Tibial nerve (tissue), 4 donors: Measurements from ENCODE around the gene KIAA2012. TPM values are rescaled to one million over a fixed set of nuclear protein-coding genes. Genes with fewer than 3 reads are reported as not detected.

ENCODE experiments used
- DNase-seq, 2 donors: peaks; one replicate each; pipeline ENCODE4 v3.0.0-alpha.2; 2019; ENCODE audit warnings: low spot score in 2 of 2
- H3K27ac ChIP-seq, 4 donors: fragments of 200-600 bp; sonication (generic) in 3 of 4; one replicate each; pipeline ENCODE4 v1.5.1; 2017 to 2019; ENCODE audit warnings: mild to moderate bottlenecking in 1 of 4
- H3K27me3 ChIP-seq, 2 donors: fragments of 200-600 bp; sonication (generic) in 1 of 2; one replicate each; pipeline versions ENCODE4 v1.5.1 to v1.6.0; 2017 to 2019
- H3K36me3 ChIP-seq, 3 donors: fragments of 200-600 bp; sonication (generic); one replicate each; pipeline ENCODE4 v1.5.1; 2018 to 2019
- H3K4me1 ChIP-seq, 4 donors: fragments of 200-600 bp; sonication (generic) in 3 of 4; one replicate each; pipeline ENCODE4 v1.5.1; 2017 to 2019
- H3K4me3 ChIP-seq, 4 donors: fragments of 200-600 bp; sonication (generic) in 3 of 4; one replicate each; pipeline ENCODE4 v1.5.1; 2017 to 2019; ENCODE audit warnings: mild to moderate bottlenecking in 1 of 4, moderate library complexity in 1 of 4
- H3K9me3 ChIP-seq, 4 donors: fragments of 200-600 bp; sonication (generic) in 3 of 4; one replicate each; pipeline ENCODE4 v1.5.1; 2017 to 2019
- CTCF ChIP-seq, 5 experiments: fragments of 200-600 bp in 3 of 5; fragments of 450-650 bp in 2 of 5; sonication (generic) in 3 of 5; IDR thresholded peaks; one replicate each; pipeline ENCODE4 v1.5.1; 2016 to 2019; ENCODE audit warnings: antibody characterized with exemption in 5 of 5, mild to moderate bottlenecking in 3 of 5, moderate library complexity in 2 of 5
- EP300 ChIP-seq, 2 donors: sonication (generic); formaldehyde crosslinking; IDR thresholded peaks; one replicate each; pipeline ENCODE4 v1.6.1; 2017; ENCODE audit warnings: antibody characterized with exemption in 2 of 2, mild to moderate bottlenecking in 1 of 2
- POLR2A ChIP-seq, 2 donors: fragments of 450-650 bp; IDR thresholded peaks; one replicate each; pipeline ENCODE4 v1.6.1; 2017; ENCODE audit warnings: antibody characterized with exemption in 2 of 2, mild to moderate bottlenecking in 2 of 2, moderate library complexity in 2 of 2
- WGBS, 2 donors: methylation state at CpG; one replicate each; pipeline ENCODE4 v1.1.5; 2018; 5-methylcytosine and 5-hydroxymethylcytosine counted together
- total RNA-seq, 4 donors: library from RNA; depleted of rRNA; stranded (reverse); fragments of >200 nt; gene quantifications; one replicate each; pipeline ENCODE4 v1.1.0, GENCODE V29; 2016

The KIAA2012 gene
- total RNA-seq, 4 donors from 2014 or later, result not detected

- Histone ChIP-seq H3K27me3 (no peaks in the 10 kb centered on the region), H3K9me3 (no peaks in the 10 kb centered on the region), H3K27ac (no peak overlapping the region), H3K4me1 (peaks cover 0 to 17% (median 0%) of the 10 kb centered on the region in 4 donors), H3K4me3 (no peak overlapping the region), H3K36me3 (no peaks in the 10 kb centered on the region)
- TF ChIP-seq EP300 (IDR thresholded peaks at IDR 0.05), result no peak
- TF ChIP-seq CTCF (IDR thresholded peaks at IDR 0.05), result no peak
- TF ChIP-seq POLR2A (IDR thresholded peaks at IDR 0.05), result no peak
- 57 to 68% methylated on average over 12 of the region's 12 CpGs for WGBS, 2 donors
- no peak for DNase-seq
Measured at GRCh38 chr2:202140522-202141252, 67.6 kb downstream of the KIAA2012 start.

- no peaks in the 10 kb centered on the region for H3K9me3 ChIP-seq
- no peak for TF ChIP-seq CTCF (IDR thresholded peaks at IDR 0.05)
- TF ChIP-seq POLR2A (IDR thresholded peaks at IDR 0.05), result no peak
- TF ChIP-seq EP300 (IDR thresholded peaks at IDR 0.05), result no peak
- H3K4me3 ChIP-seq, result no peak overlapping the region
- no peak overlapping the region for H3K27ac ChIP-seq
- WGBS, 2 donors, result 56 to 63% methylated on average over 4 of the region's 4 CpGs
- no peaks in the 10 kb centered on the region for H3K36me3 ChIP-seq
- DNase-seq, result no peak
- H3K4me1 ChIP-seq, result peaks cover 0 to 10% (median 0%) of the 10 kb centered on the region in 4 donors
- no peaks in the 10 kb centered on the region for H3K27me3 ChIP-seq
Measured at GRCh38 chr2:202141329-202141947, 68.4 kb downstream of the KIAA2012 start.

- Histone ChIP-seq H3K4me3 (no peak overlapping the region), H3K27ac (no peak overlapping the region), H3K27me3 (no peaks in the 10 kb centered on the region), H3K4me1 (peaks cover 0 to 14% (median 5%) of the 10 kb centered on the region in 4 donors), H3K36me3 (no peaks in the 10 kb centered on the region), H3K9me3 (no peaks in the 10 kb centered on the region)
- TF ChIP-seq CTCF (IDR thresholded peaks at IDR 0.05) (no peak), EP300 (IDR thresholded peaks at IDR 0.05) (no peak), POLR2A (IDR thresholded peaks at IDR 0.05) (no peak)
- WGBS, 2 donors, result 87 to 92% methylated on average over 1 of the region's 1 CpG
- DNase-seq, result no peak
Measured at GRCh38 chr2:202142540-202142939, 69.5 kb downstream of the KIAA2012 start.

- Histone ChIP-seq H3K27ac (peak overlapping the region in 1 of 4 donors; percentile 45), H3K27me3 (no peaks in the 10 kb centered on the region), H3K4me3 (no peak overlapping the region), H3K4me1 (peaks cover 0 to 29% (median 10%) of the 10 kb centered on the region in 4 donors), H3K36me3 (no peaks in the 10 kb centered on the region), H3K9me3 (no peaks in the 10 kb centered on the region)
- 15 to 22% methylated on average over 4 of the region's 4 CpGs for WGBS, 2 donors
- no peak for DNase-seq
- TF ChIP-seq POLR2A (IDR thresholded peaks at IDR 0.05) (no peak), EP300 (IDR thresholded peaks at IDR 0.05) (no peak), CTCF (IDR thresholded peaks at IDR 0.05) (no peak)
Measured at GRCh38 chr2:202147775-202148174, 74.7 kb downstream of the KIAA2012 start.

- TF ChIP-seq CTCF (IDR thresholded peaks at IDR 0.05) (no peak), EP300 (IDR thresholded peaks at IDR 0.05) (no peak), POLR2A (IDR thresholded peaks at IDR 0.05) (no peak)
- Histone ChIP-seq H3K27me3 (no peaks in the 10 kb centered on the region), H3K4me3 (no peak overlapping the region), H3K36me3 (no peaks in the 10 kb centered on the region), H3K4me1 (peaks cover 0 to 29% (median 10%) of the 10 kb centered on the region in 4 donors), H3K27ac (peak overlapping the region in 3 of 4 donors; percentile 4 to 57 (median 37)), H3K9me3 (no peaks in the 10 kb centered on the region)
- DNase-seq, result no peak
- 83 to 88% methylated on average over 12 to 17 of the region's 17 CpGs for WGBS, 2 donors
Measured at GRCh38 chr2:202148515-202149154, 75.6 kb downstream of the KIAA2012 start.
